Measurements from ENCODE around the gene FBLN5.

FBLN5 gene

DNA sequence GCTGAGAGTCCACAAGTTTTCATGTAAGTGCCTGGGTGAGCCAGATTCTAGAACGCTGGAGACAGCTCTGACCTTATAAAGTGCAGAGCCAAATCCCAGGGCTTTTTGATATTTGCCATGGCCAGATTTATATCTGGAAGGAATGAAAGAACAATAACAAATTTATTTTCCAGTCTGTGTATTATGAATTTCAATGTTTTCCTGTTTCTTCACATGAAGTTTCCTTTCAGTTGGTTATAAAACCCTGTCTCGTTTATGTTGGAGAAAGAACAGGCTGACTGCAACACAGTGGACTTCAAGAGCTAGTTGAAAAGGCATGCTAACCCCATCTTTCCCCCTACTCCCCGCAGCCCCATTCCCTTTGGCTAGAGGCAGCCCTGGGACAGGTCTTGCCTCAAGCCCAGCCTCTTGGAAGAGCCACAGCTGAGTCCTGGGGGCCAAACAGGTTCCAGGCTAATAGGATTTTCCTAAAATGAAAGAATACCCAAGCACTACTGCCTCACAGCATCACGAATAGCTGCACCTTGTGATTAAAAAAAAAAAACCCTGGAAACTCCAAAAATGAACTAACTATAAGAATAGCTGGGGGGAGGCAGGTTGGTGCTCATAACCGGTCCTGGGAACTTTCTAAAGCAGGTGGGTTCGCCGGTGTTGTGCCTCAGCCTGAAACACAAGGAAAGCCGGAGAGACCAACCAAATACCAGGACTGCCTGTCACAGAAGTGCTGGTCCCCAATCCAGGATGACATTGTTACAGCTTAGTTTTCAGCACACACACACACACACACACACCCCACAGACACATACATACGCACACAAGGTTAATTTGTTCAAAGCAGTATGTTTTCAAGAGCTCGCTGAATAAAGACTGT, 1.5 kb downstream of the FBLN5 start:
- DNase-seq (ENCODE audit: low spot score) = no peak

DNA sequence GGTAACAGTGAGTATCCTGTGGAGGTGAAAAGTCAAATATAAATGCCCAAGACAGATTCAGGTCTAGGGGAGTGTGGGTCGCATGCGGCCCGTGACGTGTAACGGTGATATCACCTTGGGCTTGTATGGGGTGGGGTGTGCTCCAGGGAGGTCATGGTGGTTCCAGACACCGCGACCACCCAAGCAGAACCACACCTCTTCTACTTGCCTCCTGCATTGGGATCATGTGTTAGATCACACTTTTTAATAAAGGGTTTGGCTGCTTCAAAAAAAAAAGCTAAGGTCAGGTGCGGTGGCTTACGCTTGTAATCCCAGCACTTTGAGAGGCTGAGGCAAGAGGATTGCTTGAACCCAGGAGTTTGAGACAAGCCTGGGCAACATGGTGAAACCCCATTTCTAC, 4.5 kb downstream of the FBLN5 start:
- DNase-seq (ENCODE audit: low spot score) = no peak

DNA sequence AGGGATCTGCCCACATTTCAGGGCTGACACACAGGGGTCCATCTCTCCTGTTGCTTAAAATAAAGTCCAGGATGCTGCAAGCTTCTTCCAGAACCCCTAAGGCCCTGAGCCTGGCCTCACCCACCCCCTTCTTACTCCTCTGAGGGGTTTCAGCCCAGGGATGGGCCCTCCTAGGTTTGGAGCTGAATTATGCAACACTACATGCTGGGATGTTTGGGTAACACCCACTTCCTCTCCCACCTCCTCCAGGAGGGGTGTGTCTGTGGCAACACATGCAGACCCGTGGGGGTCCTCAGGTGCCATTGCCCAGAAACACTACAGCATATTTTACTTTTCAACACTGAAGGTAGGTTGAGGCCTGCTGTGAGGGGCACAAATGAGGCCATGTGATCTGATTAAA, 5.4 kb downstream of the FBLN5 start:
- no peak for DNase-seq (ENCODE audit: low spot score)

DNA sequence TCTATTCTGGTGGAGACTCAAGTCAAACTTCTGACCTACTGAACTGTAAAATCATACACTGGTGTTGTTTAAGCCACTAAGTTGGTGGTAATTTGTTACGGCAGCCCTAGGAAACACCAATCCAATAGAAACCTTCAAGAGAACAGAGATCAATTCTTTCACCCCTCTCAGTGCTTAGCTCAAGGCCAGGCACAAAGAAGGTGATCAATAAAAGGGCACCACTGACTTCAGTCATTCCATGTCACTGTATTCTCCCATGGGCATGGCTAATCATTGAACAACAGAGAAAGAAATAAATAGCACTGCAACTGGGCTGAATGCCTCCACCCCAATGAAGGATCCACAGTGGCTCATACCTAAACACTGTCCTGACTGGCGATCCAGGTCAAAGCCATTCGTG, 7.3 kb downstream of the FBLN5 start:
- no peak for DNase-seq (ENCODE audit: low spot score)

DNA sequence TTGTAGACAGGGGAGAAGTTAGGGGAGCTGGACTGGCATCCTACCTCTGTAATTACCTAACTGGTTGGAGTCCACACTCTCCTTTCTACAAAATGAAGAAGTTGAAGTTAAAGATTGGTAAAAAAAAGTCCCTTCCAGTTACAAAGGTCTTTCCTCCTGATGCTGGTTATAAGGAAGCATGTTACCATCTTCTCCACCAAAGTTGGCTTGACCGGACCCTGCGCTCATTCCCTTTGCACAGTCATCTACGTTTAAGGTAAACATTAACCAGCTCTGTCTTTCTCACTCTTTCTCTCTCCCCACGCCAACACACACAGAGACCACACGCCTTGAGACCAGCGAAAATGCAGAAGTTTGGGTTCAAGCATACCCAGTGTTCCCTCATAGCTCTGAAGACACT, 11.9 kb downstream of the FBLN5 start:
- no peak for DNase-seq (ENCODE audit: low spot score)

DNA sequence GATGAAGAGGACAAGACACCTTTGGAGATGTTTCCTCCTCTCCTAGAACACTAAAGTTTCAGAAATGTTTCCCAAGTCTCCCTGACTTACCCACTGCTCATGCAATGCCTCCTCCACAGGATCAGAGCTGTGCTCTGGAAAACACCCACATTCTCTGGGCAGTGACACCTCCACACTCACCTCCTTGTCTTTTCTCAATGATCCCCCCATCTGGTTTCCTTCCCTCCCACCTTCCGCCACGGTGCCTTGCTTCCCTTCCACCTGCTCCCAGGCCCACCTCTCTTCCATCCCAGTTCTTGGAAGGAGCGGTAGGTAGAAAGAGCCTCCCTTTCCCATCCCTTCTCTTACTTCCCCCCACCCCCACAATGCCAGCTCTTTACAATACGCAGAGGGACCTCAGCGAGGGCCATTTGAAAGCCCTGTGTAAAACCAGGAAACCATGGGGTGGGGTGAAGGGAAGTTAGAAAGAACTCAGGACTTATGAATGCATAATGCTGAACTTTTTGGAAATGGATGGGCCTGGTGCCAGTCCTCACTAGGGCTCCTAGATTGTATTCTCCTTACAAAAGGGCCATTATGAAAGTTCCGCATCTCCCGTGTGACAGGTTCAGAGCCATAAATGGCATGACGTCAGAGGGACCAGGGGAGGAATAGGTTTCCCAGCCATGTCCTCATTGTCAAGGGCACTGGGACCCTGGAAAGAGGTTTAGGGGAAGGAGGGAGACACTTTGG, 12.8 kb downstream of the FBLN5 start:
- DNase-seq (ENCODE audit: low spot score) = no peak

DNA sequence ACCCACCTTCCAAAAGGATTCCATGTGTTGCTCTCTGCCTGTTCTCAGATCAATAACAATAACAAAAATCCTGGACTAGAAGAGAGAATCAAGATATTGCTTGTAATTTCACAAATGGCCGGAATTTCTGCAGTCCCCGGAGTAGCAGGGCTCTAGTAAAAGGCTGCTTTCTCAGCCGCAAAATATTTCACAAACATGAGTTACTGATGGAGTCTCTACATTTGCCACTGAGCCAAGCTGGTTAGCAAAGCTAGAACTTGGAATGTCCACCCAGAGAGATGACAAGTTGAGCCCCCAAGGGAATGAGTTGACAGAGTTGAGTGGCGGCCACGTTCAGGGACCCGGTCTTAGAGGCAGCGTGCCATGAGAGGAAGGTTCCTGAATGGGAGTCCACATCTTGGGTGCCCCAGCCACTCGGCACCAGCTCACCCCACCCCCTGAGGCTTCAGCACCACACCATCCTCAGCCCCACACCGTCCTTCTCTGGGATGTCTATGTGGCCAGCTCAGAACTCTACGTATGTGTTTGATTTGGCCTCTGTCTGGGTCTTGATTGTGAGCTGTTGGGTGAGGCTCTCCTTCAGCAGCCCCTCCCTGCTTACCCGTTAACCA, 15.9 kb downstream of the FBLN5 start:
- DNase-seq (ENCODE audit: low spot score) = no peak

DNA sequence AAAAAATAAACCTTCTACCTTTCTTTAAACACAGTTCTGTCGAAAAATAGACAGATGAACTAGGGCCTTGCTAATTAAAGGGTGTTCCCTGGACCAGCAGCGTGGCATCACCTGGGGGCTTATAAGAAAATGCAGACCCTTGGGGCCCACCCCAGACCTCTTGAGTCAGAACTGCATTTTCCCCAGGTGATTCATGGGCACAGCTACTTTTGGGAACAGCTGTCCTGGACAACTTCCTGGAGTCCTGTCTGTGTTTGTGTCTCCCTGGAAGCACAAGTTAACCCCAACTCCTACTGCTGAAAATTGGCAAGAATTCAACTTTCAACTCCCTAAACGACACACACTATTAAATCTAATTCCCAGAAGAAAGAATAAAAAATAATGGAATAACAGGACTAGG, 17.8 kb downstream of the FBLN5 start:
- DNase-seq (ENCODE audit: low spot score) = no peak

DNA sequence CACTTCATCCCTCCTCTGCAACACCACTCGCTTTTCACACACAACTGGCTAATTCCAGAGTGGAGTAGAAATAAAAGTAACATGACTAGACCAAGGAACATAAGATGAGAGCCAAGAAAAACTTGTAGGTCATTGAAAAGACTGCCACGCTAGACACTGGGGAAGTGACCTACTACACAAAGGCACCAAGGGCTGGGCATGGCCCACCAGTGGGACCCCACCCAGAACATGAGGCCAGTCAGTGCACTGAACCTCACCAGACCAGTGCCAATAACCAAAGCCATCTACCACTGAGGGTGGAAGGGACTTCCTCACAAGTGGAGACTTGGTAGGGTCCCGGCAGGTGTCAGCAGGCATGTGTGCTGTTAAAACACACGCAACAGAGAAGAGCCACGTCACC, 19.7 kb downstream of the FBLN5 start:
- DNase-seq (ENCODE audit: low spot score) = no peak

DNA sequence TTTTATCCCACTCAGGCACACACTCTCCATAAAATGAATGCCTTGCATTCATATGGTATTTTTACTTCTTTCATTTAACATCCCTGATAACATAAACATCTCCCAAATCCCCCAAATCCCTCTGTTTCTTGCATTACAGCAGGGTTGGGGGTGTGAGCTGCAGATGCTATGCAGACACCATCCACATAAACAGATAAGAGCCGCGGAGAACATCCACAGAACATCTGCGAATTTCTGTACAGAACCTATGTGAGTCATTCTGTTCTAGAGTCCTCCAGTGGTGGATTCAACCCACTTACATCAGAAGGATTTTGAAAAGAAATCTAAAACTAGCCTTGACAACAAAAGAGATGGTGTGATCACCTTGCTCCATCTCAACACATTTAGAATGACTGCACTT, 20.3 kb downstream of the FBLN5 start:
- no peak for DNase-seq (ENCODE audit: low spot score)

DNA sequence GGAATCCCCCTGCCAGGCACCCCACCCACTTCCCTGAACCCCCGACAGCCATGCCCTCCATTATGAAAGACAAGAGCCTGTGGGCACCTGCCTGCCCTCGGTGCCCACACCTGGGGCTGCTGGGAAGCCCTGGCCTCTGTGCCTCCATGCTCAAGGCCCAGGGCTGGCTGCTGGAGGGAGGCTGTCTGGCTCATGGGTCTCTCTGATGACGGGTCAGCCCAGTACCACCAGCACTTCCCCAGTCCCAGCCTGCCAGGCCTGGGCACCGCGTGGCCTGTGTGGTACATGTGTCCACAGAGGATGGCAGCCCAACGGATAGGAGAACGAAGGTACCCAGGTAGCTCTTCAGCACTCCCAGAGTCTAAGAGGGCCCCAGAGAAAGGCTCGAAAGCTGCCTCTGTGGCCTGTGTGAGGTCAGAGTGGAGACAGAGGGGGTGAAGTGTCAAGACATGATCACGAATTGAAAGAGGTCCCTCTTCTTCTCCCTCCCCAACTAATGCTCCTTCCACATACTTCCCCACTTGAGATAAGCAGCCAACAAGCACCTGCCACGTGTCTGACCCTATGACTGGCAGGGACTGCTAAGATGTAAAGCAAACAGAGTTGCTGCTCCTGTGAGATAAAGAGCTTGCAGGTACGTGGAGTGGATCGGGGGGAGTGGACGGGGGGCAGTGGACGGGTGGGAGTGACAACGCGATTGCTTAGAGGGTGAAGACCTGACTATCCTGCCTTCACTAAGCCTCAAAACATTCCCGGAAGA, 21.2 kb downstream of the FBLN5 start:
- DNase-seq (ENCODE audit: low spot score) = no peak

DNA sequence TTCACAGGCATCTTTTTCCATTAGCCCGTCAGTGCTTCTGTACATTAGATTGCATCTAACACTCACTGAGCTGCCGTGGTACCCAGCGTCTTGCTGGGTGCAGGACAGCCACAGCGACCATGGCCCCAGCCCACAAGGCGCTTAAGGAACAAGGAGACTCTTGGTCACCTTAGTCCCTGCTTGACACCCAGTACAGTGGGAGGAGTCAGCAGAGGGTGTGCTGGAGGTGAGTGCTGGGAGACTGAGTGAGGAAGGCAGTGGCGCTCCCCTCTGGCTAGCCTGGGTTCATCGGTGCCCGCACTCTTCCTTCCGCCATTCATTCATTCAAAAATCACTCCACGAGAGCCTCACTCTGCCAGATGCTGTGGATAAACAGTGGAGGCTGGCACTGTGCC, 21.8 kb downstream of the FBLN5 start:
- DNase-seq (ENCODE audit: low spot score) = no peak

DNA sequence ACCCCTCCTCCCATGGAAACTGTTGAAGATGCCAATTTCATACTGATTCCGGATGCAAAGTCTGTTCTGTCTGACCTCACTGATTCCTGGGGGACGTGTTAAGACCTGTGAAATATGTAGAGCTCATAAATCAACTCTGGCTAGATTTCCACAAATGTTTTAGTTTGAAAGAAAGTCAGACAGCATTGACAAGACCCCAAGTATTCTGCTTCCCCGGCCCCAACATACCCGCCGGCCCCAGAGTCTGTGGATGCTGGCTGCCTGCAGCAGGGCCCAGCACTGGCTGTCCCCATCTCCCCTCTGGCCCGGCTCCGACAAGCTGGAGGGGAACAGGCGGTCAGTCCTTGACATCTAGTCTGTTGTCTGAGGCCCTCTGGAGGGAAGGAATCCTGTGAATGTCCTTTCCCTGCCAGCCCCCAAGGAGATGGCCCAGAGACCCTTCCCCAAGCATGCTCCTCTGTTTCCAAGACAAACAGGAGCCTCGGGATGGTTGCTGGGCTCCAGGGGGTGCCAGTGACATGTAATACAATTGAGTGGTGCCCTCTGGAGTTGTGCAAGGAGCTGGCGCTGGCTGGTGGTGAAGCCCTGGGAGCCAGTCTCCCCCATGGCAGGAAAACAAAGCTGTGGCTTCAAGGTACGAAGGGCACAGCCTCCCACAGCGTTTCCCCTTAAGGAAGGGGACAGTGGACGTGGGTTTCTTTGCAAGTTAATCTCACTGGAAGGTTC, 22.3 kb downstream of the FBLN5 start:
- DNase-seq (ENCODE audit: low spot score) = no peak

DNA sequence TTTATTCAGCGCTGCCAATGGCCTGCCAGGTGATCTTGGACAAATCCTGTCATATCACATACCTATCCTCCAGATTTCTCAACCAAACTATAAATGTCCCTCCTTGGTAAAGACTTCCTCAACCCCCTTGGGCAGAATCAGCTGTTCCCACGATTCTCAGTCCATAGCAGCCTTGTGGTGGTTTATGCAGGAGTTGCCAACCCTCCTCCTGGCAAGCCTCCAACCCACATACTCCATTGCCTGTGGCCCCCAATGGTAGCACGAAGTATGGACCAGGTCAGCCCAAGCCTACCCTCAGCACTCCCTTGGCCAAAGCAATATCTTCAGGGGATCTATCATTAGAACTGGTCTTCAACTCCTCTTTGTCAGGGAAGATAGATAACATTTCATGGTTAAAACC, 27.0 kb downstream of the FBLN5 start:
- no peak for DNase-seq (ENCODE audit: low spot score)

DNA sequence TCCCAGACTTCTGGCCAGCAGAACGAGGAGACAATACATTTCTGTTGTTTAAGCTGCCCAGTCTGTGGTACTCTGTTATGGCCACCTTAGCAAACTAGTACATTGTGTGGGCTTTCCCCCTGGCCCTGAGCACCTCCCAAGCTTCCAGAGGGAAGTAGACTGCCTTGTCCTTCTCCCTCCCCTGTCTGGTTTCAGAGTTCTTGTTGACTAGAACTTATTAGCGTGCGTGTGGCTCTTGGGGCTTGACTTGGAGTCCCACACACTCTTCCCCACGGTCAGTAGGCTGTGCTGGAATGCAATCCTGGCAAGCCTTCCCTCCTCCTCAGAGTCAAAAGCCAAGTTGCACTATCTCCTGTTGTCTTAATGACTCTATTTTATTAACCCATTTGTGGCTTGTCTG, 27.7 kb downstream of the FBLN5 start:
- no peak for DNase-seq (ENCODE audit: low spot score)

DNA sequence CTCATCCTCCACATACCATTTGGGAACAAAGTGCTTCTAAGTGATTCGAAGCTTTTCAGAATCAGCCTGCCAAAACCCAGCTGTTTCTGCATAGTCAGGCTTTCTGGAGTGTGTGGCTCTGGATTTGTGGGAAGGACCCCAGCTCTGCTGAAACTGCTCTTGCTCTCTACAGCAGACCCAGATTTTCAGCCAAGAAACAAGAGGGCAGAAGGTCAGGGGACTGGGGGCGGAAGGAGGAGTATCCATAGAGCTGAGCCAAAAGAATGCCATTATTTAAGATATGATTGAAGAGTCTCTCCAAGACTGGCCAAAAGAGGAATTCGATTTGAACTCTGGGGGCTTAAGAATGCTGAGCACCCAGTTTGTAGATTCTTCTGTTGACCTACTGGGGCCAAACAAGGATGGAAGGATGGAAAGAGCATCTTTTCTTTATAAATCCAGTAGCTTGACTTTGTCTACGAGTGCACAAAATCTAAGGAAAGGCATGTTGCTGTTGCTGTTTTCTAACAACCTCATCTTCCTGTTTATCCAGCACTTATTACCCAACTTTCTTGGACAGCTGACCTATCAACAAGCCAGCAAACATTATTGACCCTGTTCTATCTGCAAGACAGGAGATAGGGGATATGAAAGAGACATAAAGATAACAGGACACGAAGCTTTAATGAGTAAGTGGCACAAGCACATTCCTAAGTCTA, 29.2 kb downstream of the FBLN5 start:
- no peak for DNase-seq (ENCODE audit: low spot score)

DNA sequence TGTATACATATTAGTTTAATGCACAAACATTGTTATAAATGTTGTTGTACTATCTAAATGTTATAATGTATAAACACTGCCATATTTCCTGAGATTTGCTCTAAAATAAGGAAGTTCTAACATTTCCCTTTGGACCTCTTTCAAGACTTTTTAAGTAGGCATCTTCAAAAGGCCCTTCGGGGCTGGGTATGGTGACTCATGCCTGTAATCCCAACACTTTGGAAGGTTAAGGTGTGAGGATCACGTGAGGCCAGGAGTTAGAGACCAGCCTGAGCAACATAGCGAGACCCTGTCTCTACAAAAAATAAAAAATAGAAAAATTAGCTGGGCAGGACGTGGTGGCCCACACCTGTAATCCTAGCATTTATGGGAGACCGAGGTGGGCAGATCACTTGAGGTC, 35.5 kb downstream of the FBLN5 start:
- no peak for DNase-seq (ENCODE audit: low spot score)

DNA sequence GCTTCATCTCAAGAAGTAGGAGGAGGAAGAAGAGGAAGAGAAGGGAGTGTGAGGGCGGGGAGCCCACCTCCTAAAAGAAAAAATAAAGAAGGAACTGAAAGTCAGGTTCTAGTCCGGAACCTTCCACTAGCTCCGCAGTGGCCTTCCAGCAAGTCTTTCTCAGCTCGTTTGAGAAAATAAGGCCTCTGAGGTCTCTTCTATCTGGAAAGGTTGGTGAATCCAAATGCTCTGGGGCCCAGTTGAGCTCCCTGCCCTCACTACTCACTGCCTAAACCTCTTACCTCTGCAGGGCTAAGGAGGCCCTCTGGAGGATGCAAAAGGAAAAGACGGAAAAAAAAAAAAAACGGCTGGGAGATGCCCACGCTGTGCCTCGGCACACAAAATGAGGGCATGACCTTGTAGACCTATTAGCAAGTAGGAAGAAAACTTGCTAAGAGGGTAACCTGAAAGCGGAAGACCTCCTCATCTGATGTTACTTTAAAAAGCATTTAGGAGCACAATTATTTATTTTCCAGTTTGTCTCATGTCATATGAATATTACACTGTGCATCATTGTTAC, 35.9 kb downstream of the FBLN5 start:
- peak; percentile 50 for DNase-seq (ENCODE audit: low spot score)

DNA sequence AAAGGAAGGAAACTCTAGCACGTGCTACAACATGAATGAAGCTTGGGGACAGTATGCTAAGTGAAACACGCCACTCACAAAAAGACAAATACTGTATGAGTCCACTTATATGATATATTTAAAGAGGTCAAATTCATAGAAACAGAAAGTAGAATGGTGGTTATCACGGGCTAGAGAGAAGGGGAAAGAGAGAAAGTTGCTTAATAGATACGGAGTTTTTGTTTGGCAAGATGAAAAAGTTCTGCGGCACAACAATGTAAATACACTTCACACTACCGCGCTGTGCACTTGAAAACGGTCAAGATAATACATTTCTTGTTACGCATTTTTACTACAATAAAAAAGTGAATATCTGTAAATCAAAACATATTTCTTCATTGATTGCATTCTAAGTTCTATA, 37.3 kb downstream of the FBLN5 start:
- no peak for DNase-seq (ENCODE audit: low spot score)

DNA sequence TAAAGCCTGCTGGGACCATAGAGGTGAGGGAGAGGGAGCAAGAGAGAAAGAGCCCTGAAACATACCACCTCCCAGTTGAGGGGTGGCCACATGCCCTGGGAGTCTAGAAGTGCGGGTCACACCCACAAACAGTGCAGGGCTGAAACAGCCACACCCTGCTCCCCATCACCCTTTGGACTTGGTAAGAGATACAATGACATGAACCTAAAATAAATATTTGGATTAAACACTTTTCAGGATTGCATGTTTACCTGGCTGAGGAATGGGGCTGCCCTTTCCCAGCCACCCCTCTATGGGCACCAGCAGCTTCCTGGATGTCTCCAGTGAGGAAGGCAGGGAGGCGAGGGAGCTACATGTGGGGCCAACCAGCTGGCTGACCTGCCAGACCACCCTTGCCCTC, 41.1 kb downstream of the FBLN5 start:
- no peak for DNase-seq (ENCODE audit: low spot score)

All from germinal center (tissue), 1 donor.